HG03469 (cell line): ENCODE data around the gene ACTR3.
"Not testable (repeated sequence)": the region's sequence is repeated elsewhere in the genome, so short reads cannot be mapped to it uniquely, and the experiment has no call there.

ENCODE experiments used
- ATAC-seq: cut with Tn5 transposase; IDR thresholded peaks from one replicate; pipeline ENCODE4 v1.9.1; 2021; ENCODE audit warnings: mild to moderate bottlenecking, moderate library complexity, moderate number of reproducible peaks; ENCODE audit not compliant: unreplicated experiment

Gene ACTR3

GRCh38 chr2:113889471-113890252 lies at the start of gene ACTR3:
ACTR3 (plus strand) TSS chr2:113890089; CDS start chr2:113890280, 191 bp downstream.
- peak; percentile 29 for ATAC-seq

- no peak for ATAC-seq
Measured at GRCh38 chr2:113840518-113840917, 49.4 kb upstream of the ACTR3 start.

DNA sequence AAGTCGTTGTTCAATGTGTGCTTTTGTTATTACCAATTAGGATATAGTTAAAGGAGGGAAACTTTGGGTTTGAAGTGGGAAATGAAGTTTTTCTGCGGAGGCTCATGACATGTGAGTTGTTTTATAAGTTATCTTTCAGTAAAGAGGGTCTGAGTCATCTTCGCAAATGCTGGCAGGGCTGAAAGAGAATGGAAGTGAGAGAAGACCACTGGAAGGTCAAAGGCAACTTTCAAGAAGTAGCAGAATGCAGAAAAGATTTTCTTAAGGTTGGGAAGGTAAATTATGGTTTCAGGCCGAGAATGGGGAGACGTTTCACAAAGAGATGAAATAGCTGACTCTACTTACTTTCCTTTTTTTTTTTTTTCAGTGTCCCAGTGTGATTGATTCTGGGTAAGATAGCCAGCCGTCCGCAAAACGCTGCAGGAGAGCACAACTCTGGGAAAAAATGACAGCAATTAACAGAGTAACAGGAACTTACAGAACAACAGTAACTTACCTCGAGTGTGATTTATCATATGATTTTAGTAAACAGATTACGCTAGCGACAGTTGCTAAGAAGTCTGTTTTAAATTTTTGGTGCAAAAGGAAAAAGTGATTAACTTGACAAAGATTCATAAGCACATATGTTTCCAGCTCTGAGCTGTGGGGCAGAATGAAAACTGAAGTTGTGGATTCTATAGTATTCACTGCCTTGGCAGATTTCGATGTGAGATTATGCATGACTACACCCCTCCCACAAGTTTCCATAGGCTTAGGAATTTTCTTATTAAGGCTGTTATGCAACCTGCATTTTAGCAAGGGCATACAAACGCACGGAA lies 46.8 kb upstream of the ACTR3 start:
- ATAC-seq, result no peak

GRCh38 chr2:113843737-113844050 lies 46.2 kb upstream of the ACTR3 start:
- not testable (repeated sequence) for ATAC-seq

GRCh38 chr2:113845261-113845660 lies 44.6 kb upstream of the ACTR3 start:
- ATAC-seq, result no peak

- not testable (repeated sequence) for ATAC-seq
Measured at GRCh38 chr2:113845796-113846195, 44.1 kb upstream of the ACTR3 start.

DNA sequence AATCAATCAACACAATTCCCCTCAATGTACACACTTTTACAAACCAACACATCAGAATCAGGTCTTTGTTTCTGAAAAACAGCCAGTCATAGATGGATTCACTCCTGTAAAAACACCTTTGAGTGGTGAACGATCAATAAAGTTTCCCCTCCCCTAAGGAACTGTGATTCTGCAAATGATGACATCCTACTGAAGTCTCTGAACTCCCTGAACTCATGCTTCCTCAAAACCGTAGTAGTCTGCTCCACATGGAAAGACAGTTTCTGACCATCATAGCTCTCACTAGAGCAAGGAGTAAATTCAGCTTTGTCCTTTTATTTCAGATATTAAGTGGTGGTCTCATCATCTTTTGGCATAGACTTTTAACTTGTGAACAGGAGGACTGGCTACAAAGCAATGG lies 43.5 kb upstream of the ACTR3 start:
- no peak for ATAC-seq

DNA sequence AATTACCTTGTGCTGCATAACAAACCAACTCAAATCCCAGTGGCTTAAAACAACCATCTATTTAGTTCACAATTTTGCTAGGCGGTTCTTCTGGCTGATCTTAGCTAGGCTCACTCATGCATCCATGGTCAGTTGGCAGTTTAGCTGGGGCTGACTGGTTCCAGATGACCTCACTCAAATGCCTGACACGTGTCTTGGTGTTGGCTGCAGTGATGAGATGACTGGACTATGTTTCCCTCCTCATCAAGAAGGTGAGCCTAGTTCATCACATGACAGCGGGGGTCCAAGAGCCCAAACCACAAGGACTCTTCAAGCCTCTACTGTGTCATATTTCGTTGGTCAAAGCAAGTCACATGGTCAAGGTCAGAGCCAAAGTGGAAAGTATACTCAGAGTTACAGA lies 42.7 kb upstream of the ACTR3 start:
- no peak for ATAC-seq

DNA sequence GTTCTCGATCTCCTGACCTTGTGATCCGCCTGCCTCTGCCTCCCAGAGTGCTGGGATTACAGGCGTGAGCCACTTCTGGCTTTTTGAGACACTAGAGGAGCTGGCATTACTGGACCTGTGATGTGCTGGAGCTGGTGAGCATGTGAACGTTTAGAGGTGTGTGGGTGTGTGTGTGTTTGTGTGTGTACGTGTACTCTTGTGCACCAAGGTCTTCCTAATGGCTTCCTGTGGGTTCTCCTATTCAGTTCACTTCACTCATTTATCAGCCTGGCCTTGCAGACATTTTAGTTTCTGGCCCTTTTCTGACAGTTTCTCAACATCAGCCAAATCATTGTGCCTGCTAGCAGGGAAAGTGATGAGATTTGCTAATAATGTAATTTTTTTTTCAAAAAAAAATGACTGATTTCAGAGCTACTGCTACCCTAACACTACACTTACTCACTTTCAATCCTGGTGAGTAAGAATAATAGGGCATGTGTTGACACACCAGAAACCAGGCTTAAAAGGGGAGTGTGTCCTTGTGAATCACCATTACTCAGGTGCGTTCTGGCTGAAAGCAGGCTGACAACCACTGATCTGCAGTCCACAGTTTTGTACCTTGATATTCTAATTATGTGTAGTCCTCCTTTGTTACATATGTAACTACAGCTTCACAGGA lies 41.0 kb upstream of the ACTR3 start:
- peak; percentile 70 for ATAC-seq

DNA sequence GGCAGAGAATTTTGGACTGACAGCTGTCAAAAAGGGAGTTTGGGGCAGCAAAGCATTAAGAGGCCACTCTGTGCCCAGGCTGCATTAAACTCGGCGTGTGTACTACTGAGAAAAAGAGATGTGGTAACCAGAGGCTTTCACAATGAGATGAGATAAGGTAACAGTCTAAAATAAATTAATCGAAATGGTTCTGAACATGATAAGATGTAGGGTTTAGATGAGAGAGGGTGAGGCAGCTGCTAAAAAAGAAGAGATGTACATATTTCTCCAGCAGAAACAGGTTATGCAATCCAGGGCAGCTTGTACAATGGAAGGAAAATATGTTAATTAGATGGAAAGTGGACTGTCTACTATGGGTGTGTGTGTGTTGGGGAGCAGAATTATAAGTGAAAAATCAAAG lies 39.2 kb upstream of the ACTR3 start:
- ATAC-seq, result no peak

DNA sequence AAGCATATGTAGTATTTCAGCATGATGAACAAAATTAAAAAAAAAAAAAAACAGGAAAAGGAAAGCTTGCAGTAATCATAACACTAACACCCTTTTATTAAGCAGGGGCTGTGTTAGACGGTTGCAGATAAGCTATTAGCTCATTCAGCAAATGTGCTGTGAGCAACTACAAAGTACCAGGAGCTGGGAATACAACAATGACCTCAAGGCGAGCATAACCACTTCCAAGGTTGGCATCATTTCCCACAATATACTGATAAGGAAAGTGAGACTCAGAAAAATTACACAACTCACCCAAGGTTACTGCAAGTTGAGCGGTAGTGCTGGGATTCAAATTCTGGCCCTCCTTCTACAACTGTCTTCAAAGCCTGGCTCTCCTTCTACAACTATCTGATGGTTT lies 38.2 kb upstream of the ACTR3 start:
- ATAC-seq, result no peak

DNA sequence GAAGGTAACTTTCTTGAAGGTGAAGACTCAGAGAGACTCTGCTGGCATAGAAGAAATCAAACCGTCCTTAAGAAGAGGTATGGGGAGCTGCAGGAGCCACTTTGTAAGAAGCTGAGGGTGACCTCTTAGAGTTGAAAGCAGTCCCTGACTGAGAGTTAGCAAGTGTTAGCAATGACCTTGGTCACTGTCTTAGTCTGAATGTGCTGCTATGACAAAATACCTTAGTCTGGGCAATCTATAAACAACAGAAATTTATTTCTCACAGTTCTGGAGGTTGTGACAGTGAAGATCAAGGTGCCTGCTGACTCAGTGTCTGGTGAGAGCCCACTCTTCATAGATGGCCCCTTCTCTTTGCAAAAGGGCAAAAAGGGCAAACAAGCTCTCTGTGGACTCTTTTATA lies 35.7 kb upstream of the ACTR3 start:
- no peak for ATAC-seq

GRCh38 chr2:113854970-113855740 lies 34.7 kb upstream of the ACTR3 start:
- no peak for ATAC-seq

DNA sequence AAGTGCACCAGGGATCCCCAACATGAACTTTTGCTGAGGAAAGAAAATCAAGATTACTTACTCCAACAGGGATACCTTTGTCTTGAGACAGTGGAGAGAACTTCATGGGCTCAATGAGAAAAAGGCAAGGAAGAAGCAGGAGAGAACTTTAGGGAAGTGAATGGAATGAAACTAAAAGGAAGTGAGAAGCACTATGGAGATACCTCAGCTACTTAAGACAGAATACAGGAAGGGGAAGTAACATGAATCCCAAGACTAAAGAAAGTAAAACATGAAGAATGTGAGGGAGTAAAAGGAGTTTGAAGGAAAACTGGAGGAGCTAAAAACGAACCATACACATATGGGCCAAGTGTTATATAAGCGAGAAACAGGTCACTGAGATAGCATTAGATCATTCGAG lies 32.4 kb upstream of the ACTR3 start:
- ATAC-seq, result no peak

DNA sequence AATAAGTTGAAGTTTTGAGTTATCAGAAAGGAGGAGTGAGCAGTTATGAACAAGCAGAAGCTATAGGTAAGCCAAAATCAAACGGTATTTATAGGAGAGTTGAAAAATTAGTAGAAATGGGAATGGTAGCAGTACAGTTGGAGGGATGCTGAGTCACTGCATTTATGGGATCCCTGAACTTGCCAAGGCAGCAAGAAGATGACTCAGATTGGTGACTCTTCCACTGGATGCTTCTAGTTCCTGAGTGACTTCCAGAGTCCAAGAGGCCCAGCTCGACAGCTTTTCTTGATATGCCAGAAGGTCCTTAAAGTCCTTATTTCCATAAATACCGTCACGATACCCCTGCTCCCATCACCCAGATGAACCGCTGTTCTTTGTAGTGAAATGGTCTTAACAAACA lies 31.1 kb upstream of the ACTR3 start:
- ATAC-seq, result no peak

DNA sequence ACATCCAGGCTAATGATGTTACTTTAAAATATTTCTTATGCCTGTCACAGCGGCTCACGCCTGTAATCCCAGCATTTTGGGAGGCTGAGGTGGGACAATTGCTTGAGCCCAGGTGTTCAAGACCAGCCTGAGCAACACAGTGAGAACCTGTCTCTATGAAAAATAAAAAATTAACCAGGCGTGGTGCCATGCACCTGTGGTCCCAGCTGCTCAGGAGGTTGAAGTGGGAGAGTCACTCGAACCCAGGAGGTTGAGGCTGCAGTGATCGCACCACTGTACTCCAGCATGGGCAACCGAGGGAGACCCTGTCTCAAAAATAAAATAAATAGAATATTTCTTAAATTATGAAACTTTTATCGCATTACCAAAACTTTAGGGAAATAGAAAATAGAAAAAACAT lies 28.1 kb upstream of the ACTR3 start:
- ATAC-seq, result no peak

- no peak for ATAC-seq
Measured at GRCh38 chr2:113863144-113863543, 26.7 kb upstream of the ACTR3 start.

- no peak for ATAC-seq
Measured at GRCh38 chr2:113867571-113867970, 22.3 kb upstream of the ACTR3 start.

DNA sequence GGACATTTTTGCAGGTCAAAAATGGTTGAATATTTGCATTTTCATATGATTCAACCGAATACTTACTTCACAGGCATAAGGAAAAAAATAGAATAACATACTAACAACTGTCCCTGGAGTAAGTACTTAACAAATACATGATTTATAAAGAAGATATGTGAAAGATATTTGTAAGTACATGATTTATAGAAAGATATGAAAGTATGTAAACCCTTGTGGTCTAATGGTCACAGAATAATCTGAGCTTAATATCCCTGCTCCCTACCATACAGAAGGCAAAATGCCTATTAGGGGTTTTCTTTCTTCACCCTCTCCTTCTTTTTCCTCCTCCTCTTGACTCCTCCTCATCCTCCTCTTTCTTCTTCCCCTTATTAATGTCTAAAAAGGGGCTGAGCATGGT lies 20.6 kb upstream of the ACTR3 start:
- no peak for ATAC-seq

- ATAC-seq, result no peak
Measured at GRCh38 chr2:113872201-113872600, 17.7 kb upstream of the ACTR3 start.

GRCh38 chr2:113873867-113874266 lies 16.0 kb upstream of the ACTR3 start:
- ATAC-seq, result no peak
